ENCODE measurements around the gene PRPF8. TPM values are rescaled to one million over a fixed set of nuclear protein-coding genes. Genes with fewer than 3 reads are reported as not detected.

PRPF8 gene
- total and polyA plus RNA-seq, 2 donors (not counting 1 experiment from before 2014, with no cell fraction given) = 177 to 423 TPM

DNA sequence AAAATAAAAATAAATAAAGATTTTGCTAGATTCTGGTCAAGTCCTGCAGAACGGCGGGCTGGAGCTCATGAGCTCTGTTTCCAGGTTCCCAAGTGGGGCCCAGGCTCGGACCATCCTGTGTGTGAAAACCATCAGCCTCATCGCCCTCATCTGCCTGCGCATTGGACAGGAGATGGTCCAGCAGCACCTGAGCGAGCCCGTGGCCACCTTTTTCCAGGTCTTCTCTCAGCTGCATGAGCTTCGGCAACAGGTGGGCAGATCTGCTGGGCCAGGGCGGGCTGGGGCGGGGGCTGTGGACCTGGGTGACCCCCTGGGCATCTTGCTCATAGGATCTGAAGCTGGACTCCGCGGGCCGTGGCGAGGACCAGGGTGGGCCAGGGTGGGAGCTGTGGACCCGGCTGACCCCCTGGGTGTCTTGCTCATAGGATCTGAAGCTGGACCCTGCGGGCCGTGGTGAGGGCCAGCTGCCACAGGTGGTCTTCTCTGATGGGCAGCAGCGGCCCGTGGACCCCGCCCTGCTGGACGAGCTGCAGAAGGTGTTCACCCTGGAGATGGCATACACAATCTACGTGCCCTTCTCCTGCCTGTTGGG is 47.7 kb upstream of the PRPF8 start:
- WGBS (ENCODE audit: insufficient coverage) = 83% methylated on average over 22 of the region's 22 CpGs

More for the DNA sequence above, 47.7 kb upstream of the PRPF8 start:
- H3K27ac ChIP-seq (ENCODE audit: low read length in 2 of 2) = peak overlapping the region; percentile 49 to 64
- peaks cover 50% of the 10 kb centered on the region for H4K20me1 ChIP-seq (ENCODE audit: control insufficient read depth, insufficient read depth, low read length, poor library complexity, severe bottlenecking)
- Mint-ChIP-seq H3K4me3 (peak overlapping the region; percentile 72), H3K4me1 (peaks cover 48% of the 10 kb centered on the region), H3K27ac (peak overlapping the region; percentile 95), H3K9me3 (ENCODE audit: insufficient read depth) (no peaks in the 10 kb centered on the region), H3K27me3 (no peaks in the 10 kb centered on the region)
- no peak for ATAC-seq (ENCODE audit: low read depth)
- intact Hi-C loops (cut with micrococcal nuclease) = loop anchor here (1.0 to 2.0 kb wide), 2 partner anchors 8 to 30 kb away; partner anchors contain the start of genes SERPINF1 and WDR81
- peak overlapping the region; percentile 49 for H3K4me2 ChIP-seq (replicated peaks; ENCODE audit: low read depth, low read length, poor library complexity, severe bottlenecking)
- POLR2A ChIA-PET = interaction anchor here (0.6 to 4.9 kb wide), 12 partner anchors 8 to 160 kb away, joined by 3 to 33 read pairs (median 10); partner anchors contain the start of genes RPA1, SERPINF1, SMYD4 and WDR81
- no peak overlapping the region for H3K9ac ChIP-seq (ENCODE audit: low read length)
- DNase-seq = no peak
- H2AFZ ChIP-seq (ENCODE audit: insufficient read depth, low read depth, low read length, poor library complexity, severe bottlenecking) = peak overlapping the region; percentile 3
- H3K36me3 ChIP-seq (replicated peaks in 1 of 2; ENCODE audit: control extremely low read depth in 1 of 2, control insufficient read depth in 1 of 2, extremely low read depth in 1 of 2, insufficient read depth in 2 of 2, low read length in 1 of 2) = peaks cover 0 to 53% of the 10 kb centered on the region in 2 experiments
- H3K4me1 ChIP-seq (ENCODE audit: control insufficient read depth in 2 of 2, insufficient read depth in 2 of 2, low read length in 2 of 2) = peaks cover 14 to 34% of the 10 kb centered on the region in 2 donors
- no peaks in the 10 kb centered on the region for H3K27me3 ChIP-seq (replicated peaks in 1 of 4; ENCODE audit: control extremely low read depth in 1 of 4, control insufficient read depth in 3 of 4, insufficient read depth in 4 of 4, low read length in 3 of 4)
- no peak overlapping the region for H3K4me3 ChIP-seq (ENCODE audit: control extremely low read depth in 1 of 5, extremely low read depth in 1 of 5, insufficient read depth in 1 of 5, low read depth in 2 of 5, low read length in 4 of 5)
- CTCF ChIA-PET = interaction anchor here (0.6 to 5.6 kb wide), 12 partner anchors 10 to 478 kb away, joined by 3 to 61 read pairs (median 4); no protein-coding TSS in a partner anchor
- peaks cover 10% of the 10 kb centered on the region for H3K79me2 ChIP-seq (ENCODE audit: control insufficient read depth, insufficient read depth, low read length)
- H3K9me3 ChIP-seq (ENCODE audit: control extremely low read depth in 1 of 3, control insufficient read depth in 2 of 3, insufficient read depth in 1 of 3, low read length in 2 of 3) = peaks cover 0 to 2% (median 0%) of the 10 kb centered on the region in 3 donors
- TF ChIP-seq CTCF (IDR thresholded peaks at IDR 0.05) (no peak), EZH2 (IDR thresholded peaks at IDR 0.05; ENCODE audit: borderline replicate concordance, insufficient read depth, low read depth, low read length, poor library complexity, severe bottlenecking) (no peak)

All from B cell (primary cell).